Mesothelial cell of epicardium (in vitro differentiated cells): Measurements from ENCODE around the gene FAM83G. TPM values are rescaled to one million over a fixed set of nuclear protein-coding genes. Genes with fewer than 3 reads are reported as not detected.
"Not testable (repeated sequence)": the region's sequence is repeated elsewhere in the genome, so short reads cannot be mapped to it uniquely, and the experiment has no call there.

Experiments
- DNase-seq, 2 experiments: peaks; one replicate each; pipeline ENCODE4 v3.0.0; 2021; ENCODE audit warnings: low spot score in 2 of 2; ENCODE audit not compliant: unreplicated experiment in 2 of 2
- H3K27ac Mint-ChIP-seq: 2 replicates; pipeline ENCODE4 v1.8.0; 2021; ENCODE audit warnings: mixed read lengths
- H3K27me3 Mint-ChIP-seq: 2 replicates; pipeline ENCODE4 v1.8.0; 2021; ENCODE audit warnings: low read depth, mixed read lengths
- H3K36me3 Mint-ChIP-seq: 2 replicates; pipeline ENCODE4 v1.8.0; 2021; ENCODE audit warnings: mixed read lengths
- H3K4me1 Mint-ChIP-seq: 2 replicates; pipeline ENCODE4 v1.8.0; 2021; ENCODE audit warnings: mixed read lengths
- H3K4me3 Mint-ChIP-seq: 2 replicates; pipeline ENCODE4 v1.8.0; 2021; ENCODE audit warnings: mild to moderate bottlenecking, moderate library complexity, mixed read lengths
- H3K9me3 Mint-ChIP-seq: 2 replicates; pipeline ENCODE4 v1.8.0; 2021; ENCODE audit warnings: mixed read lengths
- total RNA-seq: library from RNA; stranded (reverse); gene quantifications from 3 replicates; pipeline ENCODE4 v1.2.1, GENCODE V29; 2021
- TF ChIP-seq, protein P1 (sequence below): fragments of 200-600 bp; sonication (generic); IDR thresholded peaks from one replicate; pipeline ENCODE4 v1.5.0; 2021; ENCODE audit warnings: antibody characterized with exemption; ENCODE audit not compliant: unreplicated experiment

The FAM83G gene
- total RNA-seq, 1 donor from 2014 or later, result 14.5 TPM

DNA sequence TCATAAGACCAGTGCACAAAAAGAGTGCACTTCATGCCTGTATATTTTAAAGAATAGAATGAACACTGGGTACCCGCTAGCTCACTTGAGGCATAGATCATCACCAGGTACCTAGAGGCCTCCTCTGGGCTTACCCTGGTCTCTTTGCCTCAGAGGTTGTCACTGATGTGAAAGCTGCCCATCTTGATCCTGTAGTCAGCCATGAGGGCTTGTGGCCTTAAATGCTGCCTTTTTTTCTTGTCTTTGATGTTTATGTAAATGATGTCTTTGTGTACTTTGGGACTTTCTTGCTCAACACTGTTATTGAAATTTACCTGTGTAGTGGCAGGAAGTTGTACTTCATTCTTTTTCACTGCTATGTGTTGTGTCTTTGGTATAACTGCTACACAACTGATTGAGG is 79.4 kb downstream of the FAM83G start:
- Mint-ChIP-seq H3K27ac (peak overlapping the region; percentile 2), H3K27me3 (no peaks in the 10 kb centered on the region), H3K4me1 (peaks cover 2% of the 10 kb centered on the region), H3K4me3 (no peak overlapping the region), H3K36me3 (peaks cover 26% of the 10 kb centered on the region), H3K9me3 (no peaks in the 10 kb centered on the region)
- TF ChIP-seq, protein P1, sequence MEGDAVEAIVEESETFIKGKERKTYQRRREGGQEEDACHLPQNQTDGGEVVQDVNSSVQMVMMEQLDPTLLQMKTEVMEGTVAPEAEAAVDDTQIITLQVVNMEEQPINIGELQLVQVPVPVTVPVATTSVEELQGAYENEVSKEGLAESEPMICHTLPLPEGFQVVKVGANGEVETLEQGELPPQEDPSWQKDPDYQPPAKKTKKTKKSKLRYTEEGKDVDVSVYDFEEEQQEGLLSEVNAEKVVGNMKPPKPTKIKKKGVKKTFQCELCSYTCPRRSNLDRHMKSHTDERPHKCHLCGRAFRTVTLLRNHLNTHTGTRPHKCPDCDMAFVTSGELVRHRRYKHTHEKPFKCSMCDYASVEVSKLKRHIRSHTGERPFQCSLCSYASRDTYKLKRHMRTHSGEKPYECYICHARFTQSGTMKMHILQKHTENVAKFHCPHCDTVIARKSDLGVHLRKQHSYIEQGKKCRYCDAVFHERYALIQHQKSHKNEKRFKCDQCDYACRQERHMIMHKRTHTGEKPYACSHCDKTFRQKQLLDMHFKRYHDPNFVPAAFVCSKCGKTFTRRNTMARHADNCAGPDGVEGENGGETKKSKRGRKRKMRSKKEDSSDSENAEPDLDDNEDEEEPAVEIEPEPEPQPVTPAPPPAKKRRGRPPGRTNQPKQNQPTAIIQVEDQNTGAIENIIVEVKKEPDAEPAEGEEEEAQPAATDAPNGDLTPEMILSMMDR, result no peak
- DNase-seq, result no peak

DNA sequence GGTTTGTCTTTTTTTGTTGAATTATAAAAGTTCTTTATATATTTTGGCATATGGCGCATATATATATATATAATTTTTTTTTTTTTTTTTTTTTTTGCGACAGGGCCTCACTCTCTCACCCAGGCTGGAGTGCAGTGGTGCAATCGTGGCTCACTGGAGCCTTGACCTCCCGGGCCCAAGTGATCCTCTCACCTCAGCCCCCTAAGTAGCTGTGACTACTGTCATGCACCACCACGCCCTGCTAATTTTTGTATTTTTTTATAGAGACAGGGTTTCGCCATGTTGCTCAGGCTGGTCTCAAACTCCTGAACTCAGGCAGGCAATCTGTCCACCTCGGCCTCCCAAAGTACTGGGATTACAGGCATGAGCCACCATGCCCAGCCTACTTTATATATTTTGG is 82.0 kb downstream of the FAM83G start:
- DNase-seq, H3K9me3 Mint-ChIP-seq, H3K27ac Mint-ChIP-seq, H3K4me1 Mint-ChIP-seq, H3K4me3 Mint-ChIP-seq, H3K27me3 Mint-ChIP-seq: not testable (repeated sequence)
- H3K36me3 Mint-ChIP-seq, result peaks cover 20% of the 10 kb centered on the region

DNA sequence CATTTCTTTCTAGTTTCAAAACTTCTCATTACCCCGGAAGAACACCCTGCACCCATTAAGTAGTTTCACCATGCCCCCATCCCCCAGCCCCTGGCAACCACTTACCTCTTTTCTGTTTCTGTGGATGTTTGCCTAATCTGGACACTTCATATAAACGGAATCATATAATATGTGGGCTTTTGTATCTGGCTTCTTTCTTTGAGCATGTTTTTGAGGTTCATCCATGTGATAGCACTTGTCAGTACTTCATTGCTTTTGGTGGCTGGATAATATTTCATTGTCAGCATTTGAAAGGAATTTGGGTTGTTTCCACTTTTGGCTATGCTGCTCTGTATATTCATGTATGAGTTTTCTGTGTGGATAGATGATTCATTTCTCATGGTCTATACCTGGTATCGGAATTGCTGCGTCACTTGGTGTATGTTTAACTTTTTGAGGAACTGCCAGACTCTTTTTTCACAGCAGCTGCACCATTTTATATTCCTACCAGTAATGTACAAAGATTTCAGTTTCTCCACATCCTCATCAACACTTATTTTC is 82.6 kb downstream of the FAM83G start:
- Mint-ChIP-seq H3K4me1 (peaks cover 2% of the 10 kb centered on the region), H3K36me3 (peaks cover 23% of the 10 kb centered on the region), H3K9me3 (no peaks in the 10 kb centered on the region), H3K27ac (no peak overlapping the region), H3K4me3 (no peak overlapping the region), H3K27me3 (no peaks in the 10 kb centered on the region)
- no peak for DNase-seq
- TF ChIP-seq, protein P1, result no peak

DNA sequence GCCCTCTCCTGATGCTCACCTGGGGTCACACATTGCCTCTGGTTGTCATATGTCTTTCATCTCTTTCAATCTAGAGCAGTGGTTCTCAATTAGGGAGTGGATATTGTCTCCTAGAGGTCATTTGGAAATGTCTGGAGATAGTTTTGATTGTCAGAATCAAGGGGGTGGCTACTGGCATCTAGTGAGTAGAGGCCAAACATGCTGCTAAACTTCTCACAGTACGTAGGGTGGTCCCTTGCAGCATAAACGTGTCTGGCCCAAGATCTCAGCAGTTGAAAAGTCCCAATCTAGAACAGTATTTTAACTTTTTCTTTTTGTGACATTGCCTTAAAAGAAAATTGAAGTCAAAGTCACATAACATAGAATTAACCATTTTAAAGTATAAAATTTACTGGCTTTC is 83.1 kb downstream of the FAM83G start:
- Mint-ChIP-seq H3K27me3 (no peaks in the 10 kb centered on the region), H3K4me3 (no peak overlapping the region), H3K4me1 (peaks cover 2% of the 10 kb centered on the region), H3K27ac (no peak overlapping the region), H3K36me3 (peaks cover 27% of the 10 kb centered on the region), H3K9me3 (no peaks in the 10 kb centered on the region)
- TF ChIP-seq, protein P1, result no peak
- no peak for DNase-seq

DNA sequence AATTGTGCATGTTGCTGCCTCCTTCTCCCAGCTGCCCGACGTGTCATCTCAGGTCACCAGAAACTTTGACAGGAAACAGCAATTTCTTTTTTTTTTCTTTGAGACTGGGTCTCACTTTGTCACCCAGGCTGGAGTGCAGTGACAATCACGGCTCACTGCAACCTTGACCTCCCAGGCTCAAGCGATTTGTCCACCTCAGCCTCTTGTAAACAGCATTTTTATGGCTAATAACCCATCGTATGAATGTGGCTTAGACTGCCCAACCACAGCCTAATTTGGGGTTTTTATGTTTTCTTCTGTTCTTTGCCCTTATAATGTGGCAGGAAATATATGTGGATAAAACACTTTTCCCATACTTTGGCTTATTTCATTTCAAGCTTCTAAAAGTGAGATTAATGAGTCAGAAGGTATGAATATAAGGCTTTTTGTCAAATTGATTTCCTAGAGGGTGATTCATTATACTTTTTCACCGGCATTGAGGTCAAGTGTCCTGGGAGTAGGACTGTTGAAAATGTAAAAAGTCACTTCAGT is 83.6 kb downstream of the FAM83G start:
- Mint-ChIP-seq H3K36me3 (peaks cover 30% of the 10 kb centered on the region), H3K9me3 (no peaks in the 10 kb centered on the region), H3K4me1 (peaks cover 2% of the 10 kb centered on the region), H3K27ac (peak overlapping the region; percentile 23), H3K4me3 (no peak overlapping the region), H3K27me3 (no peaks in the 10 kb centered on the region)
- TF ChIP-seq, protein P1, result no peak
- no peak for DNase-seq

DNA sequence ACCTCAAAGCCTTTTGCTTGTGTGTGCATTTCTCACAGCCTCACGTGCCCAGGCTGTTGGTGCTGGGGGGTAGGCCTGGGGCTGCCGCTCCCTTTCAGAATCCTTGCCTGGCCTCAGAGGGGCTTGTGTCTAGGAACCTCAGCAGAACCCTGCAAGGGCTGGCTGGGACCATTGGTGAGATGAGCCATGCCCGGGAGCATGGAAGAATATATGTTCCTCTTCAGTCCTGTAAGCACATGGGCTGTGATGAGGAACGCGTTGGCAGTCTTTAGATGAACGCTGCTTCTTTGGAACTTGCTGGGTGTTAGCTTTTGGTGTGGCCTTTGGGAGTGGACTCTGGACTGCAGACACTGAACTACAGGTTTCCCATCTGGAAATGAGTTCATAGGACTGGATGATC is 84.6 kb downstream of the FAM83G start:
- no peak for DNase-seq
- no peaks in the 10 kb centered on the region for H3K27me3 Mint-ChIP-seq
- no peak overlapping the region for H3K4me3 Mint-ChIP-seq
- peaks cover 32% of the 10 kb centered on the region for H3K36me3 Mint-ChIP-seq
- peaks cover 2% of the 10 kb centered on the region for H3K4me1 Mint-ChIP-seq
- TF ChIP-seq, protein P1, result no peak
- no peaks in the 10 kb centered on the region for H3K9me3 Mint-ChIP-seq
- H3K27ac Mint-ChIP-seq, result peak overlapping the region; percentile 71

Other genes starting within 250 kb of the FAM83G start
- gene TVP23B, start 223.6 kb downstream of the FAM83G start, total RNA-seq, result 29.3 to 39.7 TPM (median 31.5 TPM) in 3 replicates
- gene PRPSAP2, start 146.6 kb downstream of the FAM83G start, total RNA-seq, result 48.8 to 53.9 TPM (median 51.4 TPM) in 3 replicates
- gene SLC5A10, start 52.6 kb downstream of the FAM83G start, total RNA-seq, result 0.14 to 0.25 TPM (median 0.24 TPM) in 3 replicates
- gene GRAP, start 42.2 kb upstream of the FAM83G start, total RNA-seq, result 1.4 to 1.8 TPM (median 1.6 TPM) in 3 replicates
- gene GRAPL, start 122.8 kb upstream of the FAM83G start, total RNA-seq, result 1.5 to 2.7 TPM (median 2.1 TPM) in 3 replicates
- 68.3 to 76.7 TPM (median 70.2 TPM) in 3 replicates for gene EPN2, start 232.6 kb upstream of the FAM83G start, total RNA-seq